Stimulated activated CD4-positive, alpha-beta T cell treated with anti-CD3 and anti-CD28 coated beads, Interleukin-15, amount 100 ng/mL, for 1 hour (primary cell): ENCODE measurements around the gene CEACAM16.

Experiments used
- DNase-seq, 2 donors: peaks; one replicate each; pipeline ENCODE4 v3.0.0-alpha.2; 2020; ENCODE audit warnings: low read depth in 1 of 2, low spot score in 1 of 2

CEACAM16 gene

GRCh38 chr19:44744871-44745332 is 46.0 kb downstream of the CEACAM16 start:
- no peak for DNase-seq

GRCh38 chr19:44745341-44745831 is 46.4 kb downstream of the CEACAM16 start:
- DNase-seq, result no peak

- DNase-seq, result no peak
Observed at GRCh38 chr19:44745887-44746600, 47.1 kb downstream of the CEACAM16 start.

- no peak for DNase-seq
Observed at GRCh38 chr19:44746616-44746945, 47.6 kb downstream of the CEACAM16 start.

- DNase-seq, result peak; percentile 90 to 93
Observed at GRCh38 chr19:44746946-44747738, 48.2 kb downstream of the CEACAM16 start.

- DNase-seq, result no peak
Observed at GRCh38 chr19:44747739-44748425, 48.9 kb downstream of the CEACAM16 start.

GRCh38 chr19:44748426-44749254 is 49.7 kb downstream of the CEACAM16 start, which contains the start of gene BCL3:
TSS of gene BCL3 (plus strand) at chr19:44748708. CDS start at chr19:44748791, 83 bp downstream.
- DNase-seq, result peak; percentile 48 to 69

- no peak for DNase-seq
Observed at GRCh38 chr19:44749292-44749691, 50.3 kb downstream of the CEACAM16 start.

GRCh38 chr19:44749994-44750393 is 51.0 kb downstream of the CEACAM16 start:
- no peak for DNase-seq

GRCh38 chr19:44752123-44752815 is 53.3 kb downstream of the CEACAM16 start:
- no peak for DNase-seq

- peak; percentile 83 to 86 for DNase-seq
Observed at GRCh38 chr19:44752816-44753625, 54.1 kb downstream of the CEACAM16 start.

- DNase-seq, result no peak
Observed at GRCh38 chr19:44753626-44753931, 54.6 kb downstream of the CEACAM16 start.

- peak; percentile 54 to 56 for DNase-seq
Observed at GRCh38 chr19:44753932-44754749, 55.2 kb downstream of the CEACAM16 start.

- DNase-seq, result no peak
Observed at GRCh38 chr19:44754750-44755080, 55.8 kb downstream of the CEACAM16 start.

- no peak for DNase-seq
Observed at GRCh38 chr19:44755219-44755618, 56.3 kb downstream of the CEACAM16 start.

- no peak for DNase-seq
Observed at GRCh38 chr19:44756089-44756562, 57.2 kb downstream of the CEACAM16 start.

GRCh38 chr19:44757057-44757734 is 58.2 kb downstream of the CEACAM16 start:
- DNase-seq, result no peak
